TTC549 (cell line): ENCODE measurements around the gene PIGZ.

Source experiments
- FAIRE-seq: peaks from 2 replicates; lab custom pipeline; 2012; peaks lifted over from hg19 to GRCh38; lab: Jason Lieb, UNC

PIGZ gene

DNA sequence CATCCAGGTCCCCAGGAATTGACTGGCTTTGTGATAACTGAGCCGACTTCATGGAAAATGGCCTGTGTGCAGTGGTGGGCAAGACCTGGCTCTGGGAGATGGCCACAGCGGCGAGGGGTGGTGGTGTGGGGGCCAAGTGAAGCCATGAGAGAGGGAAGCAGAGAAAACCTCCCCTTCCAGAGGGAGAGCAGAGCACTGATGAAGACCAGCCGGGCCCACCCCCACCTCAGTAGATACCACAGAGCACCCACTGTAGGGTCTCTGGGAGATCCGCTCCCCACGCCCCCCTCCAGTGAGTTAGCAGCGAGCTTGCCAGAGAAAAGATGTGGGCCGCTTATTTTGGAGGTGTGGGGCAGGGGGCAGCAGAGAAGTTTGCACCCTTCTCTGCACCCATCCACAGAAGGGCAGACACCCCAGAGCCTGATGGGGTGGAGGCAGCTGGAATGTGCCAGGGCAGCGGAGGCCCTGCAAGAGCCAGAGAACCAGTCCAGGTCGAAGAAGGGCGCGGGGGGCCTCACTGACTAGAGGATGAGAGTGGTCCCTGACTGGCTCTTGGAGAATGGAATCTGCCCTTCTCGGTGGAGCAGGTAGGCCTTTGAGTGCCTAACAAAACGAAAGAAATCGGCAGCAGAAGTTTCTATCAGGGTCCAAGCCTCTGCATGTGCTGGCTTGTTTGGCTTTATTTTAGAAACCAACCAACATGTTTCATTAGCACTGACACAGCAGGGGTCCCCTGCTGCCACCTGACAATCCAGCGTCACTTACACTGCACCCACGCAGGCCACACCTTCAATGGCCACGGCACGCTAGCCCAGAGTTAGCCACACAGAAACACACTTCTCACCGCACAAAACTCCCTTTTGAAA, 32.7 kb upstream of the PIGZ start:
- FAIRE-seq = no peak

DNA sequence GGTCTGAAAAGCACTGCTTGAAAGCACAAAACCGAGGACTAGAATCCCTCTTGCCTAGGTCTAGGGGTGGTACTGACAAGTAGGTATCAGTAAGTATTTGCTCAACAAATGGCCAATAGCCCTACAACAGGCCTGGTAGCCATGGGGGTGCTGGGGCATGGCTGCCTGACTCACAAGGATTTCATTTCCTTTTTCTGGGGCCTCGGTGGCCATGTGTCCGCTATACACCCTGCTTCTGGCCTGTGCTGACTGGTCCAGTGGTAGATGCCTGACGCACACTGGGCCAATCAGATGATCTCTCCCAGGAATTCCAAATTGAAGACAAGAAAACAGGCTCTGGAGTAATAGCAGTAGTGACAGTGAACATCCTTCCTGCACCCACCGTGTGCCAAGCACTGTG, 31.6 kb upstream of the PIGZ start:
- no peak for FAIRE-seq

DNA sequence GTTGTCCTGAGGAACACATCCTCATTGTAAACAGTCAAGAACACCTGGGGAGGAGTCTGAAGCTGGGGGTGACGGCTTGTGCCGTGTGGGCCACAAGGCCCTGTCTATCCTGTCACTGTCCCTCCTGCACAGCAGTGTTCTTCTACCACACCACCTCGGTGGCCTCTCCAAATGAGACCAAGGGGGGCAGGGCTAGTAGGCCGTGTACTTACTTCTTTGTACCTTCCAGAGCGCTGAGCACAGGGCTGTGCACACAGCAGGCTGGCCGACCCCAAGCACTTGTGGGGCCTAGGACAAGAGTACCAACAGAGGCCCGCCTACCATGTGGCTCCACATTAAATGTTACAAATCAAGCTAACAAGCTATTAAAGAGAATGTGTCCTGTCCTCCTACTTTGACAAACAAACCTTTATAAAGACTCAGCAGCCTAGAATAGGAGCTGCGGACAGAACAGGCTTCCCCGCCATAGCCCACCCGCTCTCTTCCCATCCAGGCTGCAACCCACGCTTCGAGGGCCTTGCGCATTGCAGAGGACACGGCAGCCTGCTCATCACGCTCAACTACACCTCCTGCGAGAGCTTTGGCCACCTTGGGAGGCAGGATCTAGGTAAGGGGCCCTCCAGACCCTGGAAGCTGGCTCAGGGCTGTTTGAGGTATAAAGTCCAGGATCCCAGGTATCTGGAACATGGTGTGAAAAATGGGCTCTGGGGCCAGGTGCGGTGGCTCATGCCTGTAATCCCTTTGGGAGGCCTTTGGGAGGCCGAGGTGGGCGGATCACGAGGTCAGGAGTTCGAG, 30.5 kb upstream of the PIGZ start:
- FAIRE-seq = no peak

DNA sequence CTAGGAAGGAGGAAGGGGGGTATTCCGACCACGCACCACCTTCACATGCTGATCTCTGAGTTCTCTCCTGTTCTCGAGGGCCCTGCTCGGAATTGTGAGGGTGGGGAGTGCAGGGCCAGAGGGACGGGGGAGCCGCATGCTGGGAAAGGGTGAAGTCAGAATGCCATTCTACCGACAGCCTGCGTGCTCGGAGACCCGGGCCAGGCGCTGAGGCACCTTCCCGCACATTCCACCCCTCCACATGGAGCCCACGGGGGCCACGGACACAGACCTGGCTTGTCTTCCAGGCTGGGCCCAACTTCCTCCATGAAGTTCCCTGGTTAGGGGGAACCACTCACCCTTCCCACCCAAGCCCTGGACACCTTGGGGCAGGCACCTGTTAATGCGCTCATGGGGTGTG, 28.7 kb upstream of the PIGZ start:
- FAIRE-seq = no peak

DNA sequence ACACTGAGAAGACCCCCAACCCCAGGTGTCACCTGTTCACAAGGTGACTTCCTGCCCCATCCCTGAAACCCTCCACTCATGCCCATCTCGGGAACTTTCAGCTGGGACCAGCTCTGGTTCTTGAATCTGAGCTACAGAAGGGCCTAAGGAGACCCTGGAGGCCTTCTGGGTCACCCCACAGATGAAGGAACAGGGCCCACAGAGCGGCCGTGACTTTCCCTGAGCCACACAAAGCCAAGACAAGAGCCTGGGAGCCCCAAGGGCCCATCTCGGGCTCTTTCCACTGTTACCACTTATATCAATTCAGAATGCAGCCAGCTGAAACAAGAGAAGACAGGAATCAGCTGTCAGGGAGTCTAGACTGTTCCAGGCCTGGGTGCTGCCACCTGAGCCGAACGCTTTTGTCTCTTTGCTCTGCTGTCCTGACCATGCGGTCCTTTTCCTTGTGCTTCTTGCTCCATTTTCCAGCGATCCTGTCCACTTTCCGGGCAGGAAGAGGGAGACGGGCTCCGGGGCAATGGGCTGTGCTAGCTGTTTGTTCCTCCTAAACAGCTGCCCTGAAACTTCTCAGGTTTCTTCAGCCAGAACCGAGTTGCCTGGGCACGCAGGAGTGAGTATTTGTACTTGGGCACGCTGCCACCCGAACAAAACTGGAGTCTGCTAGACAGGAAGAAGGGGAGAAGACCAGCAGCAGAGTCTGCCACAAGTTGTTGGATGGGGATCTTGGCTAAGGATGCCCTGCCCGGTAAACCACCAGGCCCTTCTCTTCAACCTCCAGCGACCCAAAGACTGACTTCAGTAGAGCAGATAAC, 28.0 kb upstream of the PIGZ start:
- no peak for FAIRE-seq

DNA sequence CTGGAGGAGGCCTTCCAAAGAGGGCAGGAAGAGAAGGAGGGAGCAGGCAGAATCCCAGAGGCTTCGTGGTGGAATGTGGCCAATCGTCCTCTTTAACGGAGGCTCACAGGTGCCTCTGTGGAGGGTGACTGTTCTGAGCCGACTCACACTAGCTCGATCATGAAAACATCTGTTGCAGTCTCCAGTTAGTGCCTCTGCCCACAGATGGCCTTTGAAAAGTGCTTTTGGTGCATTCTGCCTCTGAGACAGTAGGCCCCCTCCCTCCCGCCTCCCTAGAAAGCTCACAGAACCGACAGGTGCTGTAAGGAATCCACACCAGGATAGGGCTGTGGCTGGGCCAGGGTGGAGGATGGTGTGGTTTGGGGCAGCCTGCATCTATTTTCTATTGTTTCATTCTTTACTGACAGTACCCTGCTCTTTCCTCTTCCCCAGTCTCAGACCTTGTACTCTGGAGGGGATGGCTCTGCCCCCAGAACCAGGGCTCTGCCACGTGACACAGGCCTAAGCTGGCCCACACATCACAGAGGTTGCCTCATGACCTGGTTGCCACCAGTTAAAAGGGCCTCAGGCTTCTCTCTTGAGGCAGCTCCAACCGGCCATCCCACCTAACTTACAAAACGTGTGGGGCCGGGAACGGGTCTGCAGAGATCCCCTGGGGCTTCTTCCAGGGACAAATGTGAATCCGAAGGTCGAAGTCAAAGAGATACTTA, 27.2 kb upstream of the PIGZ start:
- no peak for FAIRE-seq

DNA sequence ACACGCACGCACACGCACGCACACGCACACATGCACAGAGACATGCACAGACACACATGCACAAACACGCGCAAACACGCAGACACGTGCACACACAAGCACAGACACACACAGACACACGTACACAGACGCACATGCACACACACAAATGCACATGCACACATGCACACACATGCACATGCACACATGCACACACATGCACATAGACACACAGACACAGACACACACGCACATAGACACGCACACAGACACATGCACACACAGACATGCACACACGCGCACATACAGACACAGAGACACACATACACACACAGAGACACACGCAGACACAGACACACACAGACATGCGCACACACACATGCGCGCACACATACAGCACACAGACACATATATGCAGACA, 26.4 kb upstream of the PIGZ start:
- FAIRE-seq = no peak

DNA sequence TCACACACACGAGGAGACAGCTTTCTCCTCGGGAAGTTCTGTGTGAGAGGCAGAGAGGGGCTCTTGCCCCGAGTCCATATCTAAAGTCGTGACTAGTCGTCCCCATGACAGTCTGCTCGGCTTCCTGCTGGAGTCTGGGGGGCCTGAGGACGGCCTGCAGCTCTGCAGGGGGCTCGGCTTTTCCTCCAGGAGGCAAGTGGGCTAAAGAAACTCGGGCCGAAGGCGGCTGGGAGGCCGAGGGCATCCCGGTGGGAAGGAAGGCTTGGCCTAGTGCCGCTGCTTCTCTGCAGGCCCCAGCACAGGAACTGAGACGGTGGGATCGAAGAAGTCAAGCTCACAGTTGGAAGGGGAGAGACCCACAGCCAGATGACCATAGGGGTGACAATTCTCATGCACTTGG, 25.4 kb upstream of the PIGZ start:
- no peak for FAIRE-seq

DNA sequence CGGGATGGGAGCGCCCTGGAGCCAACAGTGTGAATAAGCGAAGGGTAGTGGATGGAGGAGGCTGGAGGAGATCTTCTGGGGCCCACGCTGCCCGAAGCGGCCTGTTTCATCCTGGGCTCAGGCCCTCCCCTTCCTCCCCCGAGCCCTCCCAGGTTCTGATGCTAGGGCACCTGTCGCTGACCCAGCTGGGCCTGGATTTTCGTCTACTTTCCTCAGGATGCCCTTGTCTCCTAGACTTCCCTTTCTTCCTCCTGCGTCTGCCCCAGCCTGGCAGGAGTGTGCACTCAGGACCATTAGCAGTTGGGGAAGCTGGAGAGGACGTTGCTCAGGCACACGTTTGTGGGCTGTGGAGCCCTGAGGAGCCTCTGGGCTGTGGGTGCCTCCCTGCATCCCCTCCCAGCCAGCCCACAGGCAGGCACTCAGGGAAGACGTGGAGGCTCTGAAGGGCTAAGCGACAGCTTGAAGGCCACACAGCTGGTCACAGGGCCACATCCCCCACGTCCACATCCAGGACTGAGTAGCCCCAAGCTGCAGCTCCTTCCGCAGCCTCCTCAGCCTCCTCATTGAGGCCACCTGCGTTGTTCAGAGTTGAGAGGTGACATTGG, 23.9 kb upstream of the PIGZ start:
- no peak for FAIRE-seq

DNA sequence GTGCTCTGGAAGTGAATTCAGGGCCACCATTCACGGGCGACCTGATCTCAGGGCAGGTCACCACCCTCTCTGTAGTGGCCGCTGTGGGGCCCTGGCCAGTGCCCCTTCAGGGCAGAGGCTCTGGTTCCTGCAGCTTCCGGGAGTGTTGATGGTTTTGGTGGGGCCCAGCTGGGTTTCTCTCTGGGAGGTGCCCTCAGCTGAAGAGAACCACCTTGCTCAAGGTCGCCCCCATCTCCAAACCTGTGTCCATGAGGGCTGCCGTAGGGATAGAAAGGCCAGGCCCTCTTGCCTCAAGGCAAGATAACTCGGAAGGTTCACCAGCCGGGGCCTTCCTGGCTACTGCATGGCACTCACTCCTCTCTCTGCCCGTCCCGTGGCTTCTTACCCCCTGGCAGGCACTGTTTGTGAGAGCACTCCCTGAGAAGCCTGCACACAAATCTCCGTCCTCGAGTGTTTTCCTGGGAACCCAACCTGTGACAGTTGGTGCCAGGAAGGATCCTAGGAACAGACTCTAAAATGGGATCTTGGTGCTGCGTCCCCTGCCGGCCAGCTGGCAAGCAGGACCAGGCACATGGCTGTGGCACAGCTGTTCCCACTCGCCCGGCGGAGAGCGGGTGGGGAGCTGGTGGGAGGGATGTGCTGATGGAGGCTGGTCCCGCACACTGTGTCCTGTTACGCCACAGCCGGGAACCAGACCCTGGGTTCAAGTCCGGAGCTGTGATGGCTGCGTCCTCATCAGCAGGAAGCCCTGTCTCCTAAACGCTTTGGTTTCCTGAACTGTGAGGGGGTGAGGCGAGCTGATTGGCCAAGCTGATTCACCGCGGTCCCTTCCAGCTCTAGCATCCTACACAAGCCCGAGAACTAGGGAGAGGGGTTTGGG, 23.2 kb upstream of the PIGZ start:
- no peak for FAIRE-seq

DNA sequence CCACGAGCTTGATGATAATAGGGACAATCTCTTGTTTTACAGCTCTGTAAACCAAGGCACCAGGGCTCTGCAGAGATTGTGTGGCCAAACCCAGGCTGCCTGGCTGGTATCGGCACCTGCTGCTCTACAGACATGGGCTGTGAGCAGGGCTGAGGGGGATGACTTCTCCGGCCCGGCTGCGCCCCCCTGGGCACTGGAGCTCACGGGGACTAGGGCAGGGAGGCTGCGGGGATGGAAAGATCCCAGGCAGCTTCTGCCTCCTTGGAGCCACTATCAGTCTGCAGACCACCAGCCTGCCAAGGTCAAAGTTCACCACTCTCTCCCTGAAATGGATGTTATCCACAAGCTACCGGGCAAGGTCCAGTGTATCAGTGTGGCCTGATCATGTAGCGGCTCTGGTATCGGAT, 22.0 kb upstream of the PIGZ start:
- FAIRE-seq = no peak

DNA sequence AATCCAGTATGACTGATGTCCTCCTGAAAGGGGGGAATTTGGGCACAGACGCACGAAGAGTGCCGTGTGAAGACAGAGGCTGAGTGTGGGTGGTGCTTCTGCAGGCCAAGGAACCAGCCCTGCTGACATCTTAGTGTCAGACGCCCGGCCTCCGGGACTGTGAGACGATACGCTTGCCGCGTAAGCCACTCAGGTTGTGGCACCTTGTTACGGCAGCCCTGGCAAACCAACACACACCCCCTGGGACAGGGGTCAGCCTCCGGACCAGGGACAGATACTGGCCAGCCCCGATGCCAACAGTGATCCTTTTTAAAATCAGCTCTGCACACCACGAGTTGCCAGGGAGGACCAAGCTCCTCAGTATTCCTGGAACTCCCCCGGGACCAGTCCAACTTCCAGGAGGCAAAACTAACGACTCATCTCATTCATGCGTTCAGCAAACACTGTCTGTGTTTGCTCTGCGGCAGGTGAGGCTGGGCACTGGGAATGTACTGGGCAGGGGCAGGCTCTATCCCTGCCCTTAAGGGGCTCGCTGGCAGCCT, 21.2 kb upstream of the PIGZ start:
- FAIRE-seq = no peak

DNA sequence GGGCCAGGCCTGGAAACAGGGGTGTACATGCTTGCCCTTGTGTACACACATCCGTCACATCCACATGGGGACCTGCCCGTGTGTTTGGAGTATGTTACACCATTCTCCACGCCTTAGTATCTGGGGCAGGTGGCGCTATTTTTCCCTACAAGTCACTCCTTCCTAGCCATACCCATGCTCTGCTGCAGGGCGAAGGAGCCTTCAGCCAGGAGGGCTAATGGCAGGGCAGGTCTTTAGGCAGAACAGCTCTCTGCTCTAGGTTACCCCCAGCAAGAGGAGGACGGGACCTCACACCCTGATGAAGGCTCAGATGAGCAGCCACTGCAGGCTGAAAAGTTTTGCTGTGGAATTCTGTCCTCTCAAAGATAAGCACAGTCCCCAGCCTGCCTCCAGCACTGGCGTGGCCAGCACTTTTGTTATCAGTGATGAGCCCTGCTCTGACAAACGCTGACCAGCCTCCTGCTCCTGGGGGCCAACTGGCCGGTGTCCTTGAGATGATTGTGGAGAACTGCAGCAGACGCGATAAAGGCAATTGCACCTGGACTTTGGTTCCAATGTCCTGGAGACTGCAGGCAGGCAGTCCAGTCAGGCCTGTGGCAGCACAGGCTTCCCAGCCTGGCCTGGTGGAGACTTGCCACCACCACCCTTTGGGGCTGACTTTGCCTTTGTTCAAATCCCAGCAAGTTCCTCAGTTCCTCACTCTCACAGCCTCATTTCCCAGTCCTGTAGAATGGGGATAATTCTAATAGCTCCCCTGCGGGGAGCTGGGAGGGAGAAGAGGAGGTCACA, 19.8 kb upstream of the PIGZ start:
- FAIRE-seq = no peak

DNA sequence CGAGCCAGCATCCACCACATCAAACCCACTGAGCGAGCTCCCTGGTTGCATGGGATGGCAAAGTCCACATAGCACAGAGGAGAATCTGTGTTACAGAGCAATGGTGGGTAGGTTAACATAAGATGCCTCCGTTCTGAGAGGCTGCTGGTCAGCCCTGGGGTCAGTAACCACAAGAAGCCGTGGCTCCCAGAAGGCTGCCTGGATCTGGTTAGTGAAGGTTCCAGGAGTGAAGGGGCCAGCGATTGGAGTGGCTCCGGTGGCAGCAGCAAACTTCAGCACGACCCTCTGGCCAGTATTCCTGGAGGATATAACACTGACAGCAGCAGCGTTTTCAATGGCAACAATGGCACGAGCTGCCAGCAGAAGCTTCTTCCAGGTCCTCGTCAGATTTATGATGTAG, 18.4 kb upstream of the PIGZ start:
- FAIRE-seq = no peak

DNA sequence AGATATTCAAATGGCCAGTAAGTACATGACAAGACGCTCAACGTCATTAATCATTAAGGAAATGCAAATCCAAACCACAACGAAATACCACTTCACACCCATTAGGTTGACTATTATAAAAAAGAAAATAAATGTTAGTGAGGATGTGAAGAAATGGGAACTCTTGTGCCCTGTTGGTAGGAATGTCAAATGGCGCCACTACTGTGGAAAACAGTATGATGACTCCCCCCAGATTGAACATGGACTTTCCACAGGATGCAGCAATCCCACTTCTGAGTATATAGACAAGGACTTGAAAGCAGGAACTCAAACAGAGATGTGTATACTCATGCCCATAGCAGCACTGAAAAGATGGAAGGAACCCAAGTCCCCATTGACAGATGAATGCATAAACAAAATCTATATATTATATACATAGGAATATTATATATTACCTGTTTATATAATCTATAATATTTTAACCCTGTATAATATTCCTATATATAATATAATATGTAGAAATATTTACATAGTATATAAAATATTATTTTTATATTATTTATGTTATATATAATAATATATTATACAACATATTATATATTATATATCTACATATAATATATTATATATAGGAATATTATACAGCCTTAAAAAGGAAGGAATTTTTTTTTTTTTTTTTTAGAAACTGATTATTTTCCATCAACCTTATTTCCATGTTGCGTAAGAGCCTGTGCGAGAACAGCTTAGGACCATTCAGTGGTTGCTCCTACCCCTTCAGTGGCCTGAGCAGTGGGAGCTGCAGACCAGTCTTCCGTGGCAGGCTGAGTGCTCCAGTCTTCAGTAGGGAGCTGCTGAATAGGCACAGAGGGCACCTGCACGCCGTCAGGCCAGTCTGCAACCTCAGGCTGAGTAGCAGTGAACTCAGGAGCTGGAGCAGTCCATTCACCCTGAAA, 17.6 kb upstream of the PIGZ start:
- FAIRE-seq = peak; percentile 85

DNA sequence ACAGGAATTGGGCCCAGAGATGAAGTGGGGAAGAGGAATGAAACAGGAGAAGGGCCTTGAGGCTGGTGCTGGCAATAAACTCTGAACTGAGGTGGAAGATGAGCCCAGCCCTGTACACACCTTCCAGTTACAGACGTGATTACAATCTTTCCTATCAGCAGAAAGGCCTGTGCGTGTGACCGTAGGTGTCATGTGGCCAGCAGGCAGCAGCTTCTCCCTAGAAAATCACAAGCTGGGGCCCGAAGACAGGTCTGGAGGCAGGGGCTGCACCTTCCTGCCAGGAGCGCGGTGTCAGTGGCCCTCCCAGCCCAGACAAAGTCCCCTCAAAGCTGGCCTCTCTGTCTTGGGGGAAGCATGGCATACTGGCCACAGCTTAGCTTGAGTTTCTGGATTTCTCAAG, 16.7 kb upstream of the PIGZ start:
- FAIRE-seq = no peak

DNA sequence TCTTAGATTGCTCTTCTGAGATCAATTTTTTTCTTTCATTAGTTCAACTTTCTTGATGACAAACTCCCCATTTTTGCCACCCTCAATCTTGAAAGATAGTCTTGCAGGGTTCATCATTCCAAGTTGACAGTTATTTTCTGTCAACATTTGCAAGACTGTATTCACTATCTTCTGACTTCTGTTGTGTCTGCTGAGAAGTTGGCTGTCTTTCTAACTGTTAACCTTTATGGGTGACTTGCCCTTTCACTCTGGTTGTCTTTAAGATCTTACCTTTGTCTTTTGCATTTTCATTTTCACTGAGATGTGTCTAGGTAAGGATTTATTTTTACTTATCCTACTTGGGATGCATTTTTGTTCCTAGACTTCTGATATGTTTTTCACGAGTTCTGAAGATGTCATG, 14.6 kb upstream of the PIGZ start:
- no peak for FAIRE-seq

DNA sequence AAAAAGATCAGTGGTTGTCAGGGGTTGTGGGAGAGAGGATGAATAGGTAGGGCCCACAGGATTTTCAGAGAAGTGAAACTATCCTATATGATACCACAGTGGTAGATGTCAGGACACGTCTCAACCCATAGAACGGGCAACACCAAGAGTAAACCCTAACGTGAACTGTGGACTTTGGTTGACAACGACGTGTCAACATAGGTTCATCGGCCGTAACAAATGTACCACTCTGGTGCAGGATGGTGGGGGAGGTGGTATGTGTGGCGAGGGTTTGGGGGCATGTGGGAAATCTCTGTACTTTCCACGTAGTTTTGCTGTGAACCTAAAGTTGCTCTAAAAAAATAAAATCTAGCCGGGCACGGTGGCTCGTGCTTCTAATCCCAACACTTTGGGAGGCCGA, 13.0 kb upstream of the PIGZ start:
- FAIRE-seq = no peak

DNA sequence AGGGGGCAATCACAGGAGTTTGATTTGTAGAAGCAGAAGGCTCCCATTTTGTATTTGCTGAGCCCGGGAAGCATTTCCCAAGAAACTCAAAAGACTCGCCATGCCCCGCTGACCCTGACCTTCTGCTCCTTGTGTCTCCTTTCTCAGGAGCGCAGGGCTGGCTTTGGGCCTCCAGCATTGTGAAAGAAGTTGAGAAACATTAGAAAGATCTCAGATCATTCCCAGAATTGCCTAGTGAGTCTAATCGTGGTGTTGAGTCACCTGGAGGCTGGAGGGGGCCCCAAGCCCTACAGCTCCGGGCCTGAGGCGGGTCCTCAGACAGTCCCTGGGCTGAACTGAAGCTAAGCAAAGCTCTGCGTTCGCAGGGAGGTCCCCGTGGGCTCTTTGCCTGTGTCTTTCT, 10.9 kb upstream of the PIGZ start:
- no peak for FAIRE-seq
